MM.1S (cell line): ENCODE results near the gene CENPM.
A peak's percentile ranks its signal among the peaks of the same experiment; 100 is the strongest.

Experiments used
- DNase-seq: peaks from one replicate; pipeline ENCODE4 v3.0.0-alpha.2; 2015
- H2AFZ ChIP-seq: fragments of 300-600 bp; sonication (generic); 2 replicates; pipeline ENCODE4 v1.6.0; 2016; ENCODE audit warnings: antibody characterized with exemption, low read length
- H3F3A ChIP-seq: fragments of 300-600 bp; sonication (generic); 2 replicates; pipeline ENCODE4 v1.6.1; 2016; ENCODE audit warnings: mild to moderate bottlenecking, antibody characterized with exemption, low read length, moderate library complexity, mixed read lengths; ENCODE audit not compliant: insufficient read depth
- H3K27ac ChIP-seq: fragments of 300-600 bp; sonication (generic); 2 replicates; pipeline ENCODE4 v1.5.1; 2016; ENCODE audit warnings: mild to moderate bottlenecking, low read length
- H3K27me3 ChIP-seq: fragments of 300-600 bp; sonication (generic); replicated peaks from 2 replicates; pipeline ENCODE4 v1.6.0; 2016; ENCODE audit warnings: low read length; ENCODE audit not compliant: insufficient read depth
- H3K36me3 ChIP-seq: fragments of 300-600 bp; sonication (generic); replicated peaks from 2 replicates; pipeline ENCODE4 v1.6.1; 2016; ENCODE audit warnings: mild to moderate bottlenecking, low read length, mixed read lengths; ENCODE audit not compliant: insufficient read depth
- H3K4me1 ChIP-seq: fragments of 300-600 bp; sonication (generic); 2 replicates; pipeline ENCODE4 v1.6.1; 2016; ENCODE audit warnings: low read length, mixed read lengths
- H3K4me2 ChIP-seq: fragments of 300-600 bp; sonication (generic); 2 replicates; pipeline ENCODE4 v1.6.0; 2016; ENCODE audit warnings: low read depth, low read length
- H3K4me3 ChIP-seq: fragments of 300-600 bp; sonication (generic); 2 replicates; pipeline ENCODE4 v1.5.1; 2016; ENCODE audit warnings: low read length, mixed read lengths
- H3K79me2 ChIP-seq: fragments of 300-600 bp; sonication (generic); 2 replicates; pipeline ENCODE4 v1.6.1; 2016; ENCODE audit warnings: mixed run types, low read length, mixed read lengths
- H3K9ac ChIP-seq: fragments of 300-600 bp; sonication (generic); 2 replicates; pipeline ENCODE4 v1.6.1; 2016; ENCODE audit warnings: low read length, mixed read lengths
- H3K9me2 ChIP-seq: fragments of 300-600 bp; sonication (generic); replicated peaks from 2 replicates; pipeline ENCODE4 v1.6.1; 2016; ENCODE audit warnings: mild to moderate bottlenecking, low read length, mixed read lengths; ENCODE audit not compliant: insufficient read depth
- H3K9me3 ChIP-seq: fragments of 300-600 bp; sonication (generic); replicated peaks from 2 replicates; pipeline ENCODE4 v1.6.1; 2016; ENCODE audit warnings: mild to moderate bottlenecking, low read length, mixed read lengths; ENCODE audit not compliant: insufficient read depth
- H4K20me1 ChIP-seq: fragments of 300-600 bp; sonication (generic); 2 replicates; pipeline ENCODE4 v1.6.1; 2016; ENCODE audit warnings: mild to moderate bottlenecking, low read length, moderate library complexity, mixed read lengths; ENCODE audit not compliant: insufficient read depth
- CTCF ChIP-seq: fragments of 300-600 bp; sonication (generic); IDR thresholded peaks from 2 replicates; pipeline ENCODE4 v1.5.1; 2016; ENCODE audit warnings: antibody characterized with exemption, low read length, mixed read lengths
- EZH2 ChIP-seq: fragments of 300-600 bp; sonication (generic); optimal IDR thresholded peaks from 2 replicates; pipeline ENCODE3; 2017; ENCODE audit warnings: low read depth, mild to moderate bottlenecking, antibody characterized with exemption, low read length, mixed read lengths
- EZH2phosphoT487 ChIP-seq: fragments of 300-600 bp; sonication (generic); IDR thresholded peaks from 2 replicates; pipeline ENCODE4 v1.6.1; 2018; ENCODE audit warnings: antibody characterized with exemption, low read length

Gene CENPM

DNA sequence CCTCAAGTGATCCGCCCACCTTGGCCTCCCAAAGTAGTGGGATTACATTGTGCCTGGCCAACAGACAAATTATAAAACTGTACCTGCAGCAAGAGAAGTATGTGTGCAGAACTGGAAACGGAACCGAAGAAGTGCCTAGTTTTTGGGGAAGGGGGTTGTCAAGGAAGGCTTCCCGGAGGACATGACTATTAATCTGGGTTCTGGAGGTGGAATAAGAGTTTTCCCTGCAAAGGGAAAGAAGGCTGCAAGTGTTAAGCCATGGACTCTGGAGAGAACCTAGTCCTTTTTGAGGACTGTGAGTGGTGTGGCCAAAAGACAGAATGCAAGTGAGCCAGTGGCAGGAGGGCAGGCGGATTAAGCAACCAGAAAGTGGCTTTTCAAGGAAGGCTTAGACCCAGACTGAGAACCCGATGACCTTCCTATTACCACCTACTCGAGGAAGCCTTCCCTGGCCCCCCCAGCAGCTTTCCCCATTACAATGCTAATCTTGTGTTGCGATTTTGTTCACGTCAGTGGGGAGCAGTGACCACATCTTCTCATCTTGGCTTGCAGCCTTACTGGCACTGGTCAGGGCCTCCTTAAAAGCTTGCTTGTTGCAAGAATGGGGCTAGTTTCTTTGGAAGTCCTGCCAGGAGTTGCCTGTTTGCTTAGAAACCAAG is 16.6 kb upstream of the CENPM start:
- no peak overlapping the region for H2AFZ ChIP-seq
- H4K20me1 ChIP-seq, result no peaks in the 10 kb centered on the region
- 0 out of 2 replicates have a peak, but pooled peaks cover 3% of the 10 kb centered on the region for H3K27me3 ChIP-seq
- H3K4me2 ChIP-seq, result no peak overlapping the region
- no peak overlapping the region for H3K4me3 ChIP-seq
- no peaks in the 10 kb centered on the region for H3K79me2 ChIP-seq
- H3F3A ChIP-seq, result no peaks in the 10 kb centered on the region
- DNase-seq, result no peak
- H3K9me3 ChIP-seq, result no peaks in the 10 kb centered on the region
- H3K4me1 ChIP-seq, result peaks cover 9% of the 10 kb centered on the region
- TF ChIP-seq EZH2phosphoT487, result no peak
- TF ChIP-seq EZH2, result no peak
- TF ChIP-seq CTCF, result no peak
- H3K9ac ChIP-seq, result no peak overlapping the region
- no peaks in the 10 kb centered on the region for H3K36me3 ChIP-seq
- no peaks in the 10 kb centered on the region for H3K9me2 ChIP-seq
- H3K27ac ChIP-seq, result no peak overlapping the region

DNA sequence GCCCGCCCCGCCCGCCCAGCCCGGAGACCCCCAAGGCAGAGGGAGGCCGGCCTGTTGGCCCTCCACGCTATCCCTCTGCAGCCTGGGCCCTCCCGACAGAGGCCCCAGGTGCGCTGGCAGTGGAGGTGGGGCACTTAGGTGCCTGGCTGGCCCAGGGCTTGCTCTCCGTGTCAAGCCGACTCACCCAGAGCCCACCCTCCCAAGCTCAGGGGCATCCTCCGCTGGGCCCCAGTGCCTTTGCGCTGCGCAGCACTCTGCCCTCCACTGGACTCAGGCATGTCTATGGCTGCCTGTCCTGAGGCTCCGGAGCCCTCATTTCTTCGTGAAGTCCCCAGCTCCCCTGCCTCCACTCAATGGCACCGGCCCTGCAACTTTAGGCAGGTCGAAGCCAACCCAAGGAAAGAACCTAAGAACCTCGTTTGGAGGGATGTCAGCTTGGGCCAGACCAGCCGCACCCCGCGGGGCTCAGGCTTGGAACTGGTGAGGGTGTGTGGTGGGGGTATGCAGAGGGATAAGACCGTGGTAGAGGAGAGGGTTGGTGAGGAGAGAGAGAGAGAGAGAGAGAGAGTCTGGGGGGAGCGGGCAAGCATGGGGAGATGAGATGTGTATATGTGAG is 11.1 kb upstream of the CENPM start:
- H3K9ac ChIP-seq, result no peak overlapping the region
- H3K27me3 ChIP-seq, result no peaks in the 10 kb centered on the region
- peak overlapping the region; percentile 74 for H3K4me2 ChIP-seq
- H3F3A ChIP-seq, result no peaks in the 10 kb centered on the region
- H3K9me2 ChIP-seq, result no peaks in the 10 kb centered on the region
- peaks cover 9% of the 10 kb centered on the region for H3K4me1 ChIP-seq
- H3K36me3 ChIP-seq, result no peaks in the 10 kb centered on the region
- peak overlapping the region; percentile 63 for H2AFZ ChIP-seq
- no peaks in the 10 kb centered on the region for H4K20me1 ChIP-seq
- no peaks in the 10 kb centered on the region for H3K9me3 ChIP-seq
- TF ChIP-seq EZH2 (no peak), EZH2phosphoT487 (no peak), CTCF (no peak)
- peak overlapping the region; percentile 27; the same call in 1 of the 2 replicates for H3K4me3 ChIP-seq
- DNase-seq, result no peak
- no peak overlapping the region for H3K27ac ChIP-seq
- H3K79me2 ChIP-seq, result no peaks in the 10 kb centered on the region

GRCh38 chr22:41952713-41953112 is 5.8 kb upstream of the CENPM start:
- H3K4me1 ChIP-seq, result no peaks in the 10 kb centered on the region
- no peak overlapping the region for H3K9ac ChIP-seq
- TF ChIP-seq EZH2 (no peak), CTCF (no peak), EZH2phosphoT487 (no peak)
- H3K9me2 ChIP-seq, result no peaks in the 10 kb centered on the region
- H3K4me2 ChIP-seq, result no peak overlapping the region
- no peak overlapping the region for H3K4me3 ChIP-seq
- H3K36me3 ChIP-seq, result no peaks in the 10 kb centered on the region
- no peak overlapping the region for H3K27ac ChIP-seq
- H2AFZ ChIP-seq, result no peak overlapping the region
- H3K79me2 ChIP-seq, result no peaks in the 10 kb centered on the region
- H3K9me3 ChIP-seq, result no peaks in the 10 kb centered on the region
- H3F3A ChIP-seq, result no peaks in the 10 kb centered on the region
- no peak for DNase-seq
- no peaks in the 10 kb centered on the region for H3K27me3 ChIP-seq
- no peaks in the 10 kb centered on the region for H4K20me1 ChIP-seq
